ENCODE measurements around the gene CLIP3.

DNA sequence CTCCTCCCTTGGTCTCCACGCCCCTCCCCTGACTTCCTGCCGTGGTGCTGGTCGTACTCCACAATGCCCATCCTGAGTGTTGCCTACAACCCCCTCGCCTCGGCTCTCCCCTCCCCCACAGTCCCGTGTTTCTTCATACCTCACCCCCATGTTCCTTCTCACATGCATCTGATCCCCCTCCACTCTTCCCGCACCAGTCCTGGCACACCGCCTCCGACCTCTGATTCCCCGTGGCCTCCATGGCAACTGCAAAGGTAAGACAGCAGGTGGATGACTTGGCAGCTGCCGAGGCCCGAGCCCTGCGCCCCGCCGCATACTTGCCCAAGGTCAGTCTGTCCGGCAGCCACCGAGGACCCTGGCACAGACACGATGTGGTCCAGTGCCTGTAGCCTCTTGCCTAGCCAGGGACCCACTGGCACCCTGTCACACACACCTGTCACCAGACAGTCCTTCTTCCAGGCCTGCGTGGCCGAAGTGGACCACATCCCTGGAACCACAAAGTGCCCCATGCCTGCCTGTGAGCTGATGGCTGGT lies 53.8 kb downstream of the CLIP3 start:
- TF ChIP-seq POLR2A (IDR thresholded peaks at IDR 0.05), result no peak
- TF ChIP-seq, protein P1, sequence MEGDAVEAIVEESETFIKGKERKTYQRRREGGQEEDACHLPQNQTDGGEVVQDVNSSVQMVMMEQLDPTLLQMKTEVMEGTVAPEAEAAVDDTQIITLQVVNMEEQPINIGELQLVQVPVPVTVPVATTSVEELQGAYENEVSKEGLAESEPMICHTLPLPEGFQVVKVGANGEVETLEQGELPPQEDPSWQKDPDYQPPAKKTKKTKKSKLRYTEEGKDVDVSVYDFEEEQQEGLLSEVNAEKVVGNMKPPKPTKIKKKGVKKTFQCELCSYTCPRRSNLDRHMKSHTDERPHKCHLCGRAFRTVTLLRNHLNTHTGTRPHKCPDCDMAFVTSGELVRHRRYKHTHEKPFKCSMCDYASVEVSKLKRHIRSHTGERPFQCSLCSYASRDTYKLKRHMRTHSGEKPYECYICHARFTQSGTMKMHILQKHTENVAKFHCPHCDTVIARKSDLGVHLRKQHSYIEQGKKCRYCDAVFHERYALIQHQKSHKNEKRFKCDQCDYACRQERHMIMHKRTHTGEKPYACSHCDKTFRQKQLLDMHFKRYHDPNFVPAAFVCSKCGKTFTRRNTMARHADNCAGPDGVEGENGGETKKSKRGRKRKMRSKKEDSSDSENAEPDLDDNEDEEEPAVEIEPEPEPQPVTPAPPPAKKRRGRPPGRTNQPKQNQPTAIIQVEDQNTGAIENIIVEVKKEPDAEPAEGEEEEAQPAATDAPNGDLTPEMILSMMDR (IDR thresholded peaks at IDR 0.05), result no peak

Data from heart left ventricle (tissue), 13 donors.